Colonic mucosa (tissue), 4 donors: ENCODE measurements around the gene MACROD2. TPM values are rescaled to one million over a fixed set of nuclear protein-coding genes. Genes with fewer than 3 reads are reported as not detected.

Experiments
- DNase-seq: peaks from one replicate; pipeline ENCODE4 v3.0.0-alpha.2; 2020
- H3K27ac ChIP-seq: fragments of 200-600 bp; one replicate; pipeline ENCODE4 v1.8.0; 2021
- H3K27me3 ChIP-seq: fragments of 200-600 bp; one replicate; pipeline ENCODE4 v1.8.0; 2021
- H3K36me3 ChIP-seq: fragments of 200-600 bp; one replicate; pipeline ENCODE4 v1.8.0; 2021
- H3K4me1 ChIP-seq: fragments of 200-600 bp; one replicate; pipeline ENCODE4 v1.8.0; 2021; ENCODE audit warnings: mild to moderate bottlenecking
- H3K4me3 ChIP-seq: fragments of 200-600 bp; one replicate; pipeline ENCODE4 v1.8.0; 2021
- H3K9ac ChIP-seq, 2 donors: one replicate each; pipeline ENCODE4 v1.7.0; 2013; ENCODE audit warnings: control low read depth in 2 of 2, low read depth in 2 of 2, low read length in 2 of 2
- H3K9me3 ChIP-seq: fragments of 200-600 bp; one replicate; pipeline ENCODE4 v1.8.0; 2021
- intact Hi-C: fragments of 100-400 bp; cut with DNase I; formaldehyde crosslinking; loops from one replicate; pipeline ENCODE4 v1.14.1; 2022
- total RNA-seq, 2 donors: library from RNA; stranded (reverse); fragmentation: NEBNext Ultra II Directional in 1 of 2; extraction: Animal tissue kit (Norgen Biotek cat#: 25700) in 1 of 2; gene quantifications; one replicate each; pipeline ENCODE4 v1.2.1, GENCODE V29; 2021
- TF ChIP-seq, protein P1 (sequence below): fragments of 200-600 bp; IDR thresholded peaks from one replicate; pipeline ENCODE4 v1.8.0; 2022; ENCODE audit warnings: antibody characterized with exemption, mild to moderate bottlenecking
- donor health status: healthy.
- donor health status: DM: no; HTN: no; CAD: no.
- donor health status: DM: no; HTN: no; CAD: no.

The MACROD2 gene
- total RNA-seq, 2 donors from 2014 or later, result 3.2 to 3.3 TPM

DNA sequence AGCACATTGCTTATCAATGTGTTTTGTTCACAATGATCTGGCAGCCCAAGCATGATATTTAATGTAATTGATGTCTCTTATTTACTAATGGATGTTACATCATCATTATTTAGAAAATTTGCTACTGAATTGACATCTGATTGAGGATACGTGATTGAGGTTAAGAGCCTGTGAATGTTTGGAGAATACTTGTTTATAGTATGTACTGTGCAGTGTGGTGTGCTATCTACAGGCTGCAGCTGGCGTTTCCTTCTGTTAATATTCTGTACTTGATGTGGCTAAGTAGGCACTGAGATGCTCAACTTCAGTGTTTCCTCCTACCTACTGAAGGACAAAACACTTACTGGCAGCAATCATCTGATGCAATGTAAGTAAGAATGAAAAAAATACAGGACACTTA is 1051.7 kb downstream of the MACROD2 start:
- intact Hi-C loops, result no loop called here
- H3K9ac ChIP-seq, result no peak overlapping the region
- H3K4me3 ChIP-seq, result no peak overlapping the region
- no peak for DNase-seq
- H3K27ac ChIP-seq, result no peak overlapping the region
- H3K27me3 ChIP-seq, result no peaks in the 10 kb centered on the region
- no peaks in the 10 kb centered on the region for H3K9me3 ChIP-seq
- no peaks in the 10 kb centered on the region for H3K4me1 ChIP-seq
- TF ChIP-seq, protein P1, sequence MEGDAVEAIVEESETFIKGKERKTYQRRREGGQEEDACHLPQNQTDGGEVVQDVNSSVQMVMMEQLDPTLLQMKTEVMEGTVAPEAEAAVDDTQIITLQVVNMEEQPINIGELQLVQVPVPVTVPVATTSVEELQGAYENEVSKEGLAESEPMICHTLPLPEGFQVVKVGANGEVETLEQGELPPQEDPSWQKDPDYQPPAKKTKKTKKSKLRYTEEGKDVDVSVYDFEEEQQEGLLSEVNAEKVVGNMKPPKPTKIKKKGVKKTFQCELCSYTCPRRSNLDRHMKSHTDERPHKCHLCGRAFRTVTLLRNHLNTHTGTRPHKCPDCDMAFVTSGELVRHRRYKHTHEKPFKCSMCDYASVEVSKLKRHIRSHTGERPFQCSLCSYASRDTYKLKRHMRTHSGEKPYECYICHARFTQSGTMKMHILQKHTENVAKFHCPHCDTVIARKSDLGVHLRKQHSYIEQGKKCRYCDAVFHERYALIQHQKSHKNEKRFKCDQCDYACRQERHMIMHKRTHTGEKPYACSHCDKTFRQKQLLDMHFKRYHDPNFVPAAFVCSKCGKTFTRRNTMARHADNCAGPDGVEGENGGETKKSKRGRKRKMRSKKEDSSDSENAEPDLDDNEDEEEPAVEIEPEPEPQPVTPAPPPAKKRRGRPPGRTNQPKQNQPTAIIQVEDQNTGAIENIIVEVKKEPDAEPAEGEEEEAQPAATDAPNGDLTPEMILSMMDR, result no peak
- H3K36me3 ChIP-seq, result no peaks in the 10 kb centered on the region

DNA sequence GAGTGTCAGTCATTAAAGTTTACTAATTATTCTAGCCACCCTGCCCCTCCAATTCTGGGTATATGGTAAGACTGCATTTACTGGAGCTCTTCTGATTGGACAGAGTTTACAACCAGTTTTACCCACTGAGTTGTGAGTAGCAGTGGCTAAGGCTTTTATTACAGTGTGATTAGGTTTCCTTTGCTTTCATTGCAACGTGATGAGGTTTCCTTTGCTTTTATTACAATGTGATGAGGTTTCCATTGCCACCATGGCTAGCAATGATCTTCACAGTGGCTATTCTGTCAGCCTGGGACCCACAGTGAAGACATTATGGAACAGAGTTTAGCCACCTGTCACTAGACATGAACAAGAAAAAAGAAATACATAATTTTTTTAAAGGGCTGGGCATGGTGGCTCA is 1052.3 kb downstream of the MACROD2 start:
- no peaks in the 10 kb centered on the region for H3K9me3 ChIP-seq
- intact Hi-C loops, result no loop called here
- no peaks in the 10 kb centered on the region for H3K4me1 ChIP-seq
- H3K36me3 ChIP-seq, result no peaks in the 10 kb centered on the region
- TF ChIP-seq, protein P1, result no peak
- no peak for DNase-seq
- no peak overlapping the region for H3K9ac ChIP-seq
- no peaks in the 10 kb centered on the region for H3K27me3 ChIP-seq
- no peak overlapping the region for H3K4me3 ChIP-seq
- no peak overlapping the region for H3K27ac ChIP-seq

DNA sequence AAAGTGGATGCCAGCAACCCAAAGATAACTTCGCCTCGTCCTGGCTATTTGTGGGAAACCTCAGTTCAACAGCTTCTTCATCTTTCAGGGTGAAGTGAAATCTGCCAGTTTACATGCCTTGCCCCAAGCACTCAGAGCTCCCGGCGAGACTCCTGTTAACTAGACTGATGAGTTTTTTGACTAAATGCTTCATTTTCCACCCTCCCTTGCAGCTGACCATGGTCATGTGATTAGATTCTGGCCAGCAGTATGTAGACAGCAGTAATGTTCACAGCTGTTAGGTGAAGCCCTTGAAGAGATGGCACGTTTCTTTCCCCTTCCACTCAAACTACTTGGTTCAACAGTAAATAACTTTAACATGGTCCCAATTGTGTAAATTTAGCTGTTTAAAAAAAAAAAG is 1060.9 kb downstream of the MACROD2 start:
- Histone ChIP-seq H3K9me3 (no peaks in the 10 kb centered on the region), H3K36me3 (no peaks in the 10 kb centered on the region), H3K4me3 (no peak overlapping the region), H3K27ac (no peak overlapping the region), H3K4me1 (no peaks in the 10 kb centered on the region), H3K9ac (no peak overlapping the region), H3K27me3 (no peaks in the 10 kb centered on the region)
- TF ChIP-seq, protein P1, result no peak
- intact Hi-C loops, result no loop called here
- DNase-seq, result no peak

DNA sequence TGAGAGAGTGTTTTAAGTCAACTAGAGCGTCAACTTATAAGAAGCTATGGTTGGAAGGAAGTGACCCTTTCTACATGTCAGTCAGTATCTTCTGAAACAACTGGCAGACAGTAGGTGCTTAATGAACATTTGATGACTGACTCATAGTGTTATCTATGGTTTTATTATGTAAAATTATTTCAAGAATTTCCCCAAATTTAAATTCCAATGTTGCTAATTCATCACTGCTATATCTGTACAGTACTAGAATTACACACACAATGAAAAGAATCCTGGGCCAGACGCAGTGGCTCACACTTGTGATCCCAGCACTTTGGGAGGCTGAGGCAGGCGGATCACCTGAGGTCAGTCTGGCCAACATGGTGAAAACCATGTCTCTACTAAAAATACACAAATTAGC is 1063.5 kb downstream of the MACROD2 start:
- TF ChIP-seq, protein P1, result no peak

DNA sequence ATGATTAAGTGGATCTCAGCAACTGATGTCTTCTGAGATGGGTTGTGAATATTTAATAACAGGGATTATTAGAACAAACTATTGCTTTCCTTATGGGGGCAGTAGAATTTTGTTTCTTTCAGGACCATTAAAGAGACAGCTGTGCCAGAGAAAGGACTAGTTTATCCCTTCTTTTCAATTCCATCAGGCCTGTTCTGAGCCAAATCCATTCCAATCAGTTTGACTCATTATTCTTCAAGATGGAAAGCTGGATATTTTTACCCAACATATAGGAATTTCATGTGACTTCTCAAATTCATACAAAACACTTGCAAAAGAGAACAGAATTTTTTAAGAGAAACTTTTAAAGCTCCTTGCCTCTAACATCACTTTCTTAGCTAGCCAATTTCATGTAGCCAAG is 1064.1 kb downstream of the MACROD2 start:
- no peak overlapping the region for H3K9ac ChIP-seq
- intact Hi-C loops, result no loop called here

More for the DNA sequence above, 1063.5 kb downstream of the MACROD2 start:
- intact Hi-C loops, result no loop called here
- Histone ChIP-seq H3K4me1 (no peaks in the 10 kb centered on the region), H3K27me3 (no peaks in the 10 kb centered on the region), H3K27ac (no peak overlapping the region), H3K36me3 (no peaks in the 10 kb centered on the region), H3K9me3 (no peaks in the 10 kb centered on the region), H3K4me3 (no peak overlapping the region), H3K9ac (no peak overlapping the region)
- no peak for DNase-seq

More for the DNA sequence above, 1064.1 kb downstream of the MACROD2 start:
- Histone ChIP-seq H3K9me3 (no peaks in the 10 kb centered on the region), H3K36me3 (no peaks in the 10 kb centered on the region), H3K4me1 (no peaks in the 10 kb centered on the region), H3K27me3 (no peaks in the 10 kb centered on the region), H3K27ac (no peak overlapping the region), H3K4me3 (no peak overlapping the region)
- no peak for DNase-seq
- TF ChIP-seq, protein P1, result no peak
